HUES6 (cell line): ENCODE results near the gene PDGFD.

Experiments
- H3K27ac ChIP-seq: 2 replicates; pipeline ENCODE4 v1.7.0; 2013; ENCODE audit warnings: low read depth, mild to moderate bottlenecking, low read length, inconsistent platforms
- H3K27me3 ChIP-seq: 2 replicates; pipeline ENCODE4 v1.6.1; 2013; ENCODE audit warnings: low read length; ENCODE audit not compliant: control insufficient read depth, insufficient read depth
- H3K36me3 ChIP-seq: 2 replicates; pipeline ENCODE4 v1.6.1; 2013; ENCODE audit warnings: low read length; ENCODE audit not compliant: control insufficient read depth, insufficient read depth
- H3K4me1 ChIP-seq: 2 replicates; pipeline ENCODE4 v1.6.1; 2013; ENCODE audit warnings: low read length; ENCODE audit not compliant: control insufficient read depth, insufficient read depth
- H3K4me3 ChIP-seq: 2 replicates; pipeline ENCODE4 v1.5.1; 2013; ENCODE audit warnings: low read depth, low read length
- H3K9ac ChIP-seq: one replicate; pipeline ENCODE4 v1.6.1; 2013; ENCODE audit warnings: mild to moderate bottlenecking, low read length
- H3K9me3 ChIP-seq: 2 replicates; pipeline ENCODE4 v1.6.1; 2013; ENCODE audit warnings: low read depth, low read length; ENCODE audit not compliant: control insufficient read depth, insufficient read depth

The PDGFD gene

GRCh38 chr11:103920449-103920848, 243.5 kb downstream of the PDGFD start:
- Histone ChIP-seq H3K9me3 (no peaks in the 10 kb centered on the region), H3K4me1 (peaks cover 13% of the 10 kb centered on the region), H3K27ac (no peak overlapping the region), H3K9ac (no peak overlapping the region), H3K36me3 (no peaks in the 10 kb centered on the region), H3K4me3 (no peak overlapping the region), H3K27me3 (no peaks in the 10 kb centered on the region)

- Histone ChIP-seq H3K9me3 (peaks cover 5% of the 10 kb centered on the region; the same call in 1 of the 2 replicates), H3K36me3 (no peaks in the 10 kb centered on the region), H3K27me3 (no peaks in the 10 kb centered on the region)
Measured at GRCh38 chr11:103910721-103911120, 253.2 kb downstream of the PDGFD start.

GRCh38 chr11:103907548-103908455, 256.1 kb downstream of the PDGFD start:
- H3K27me3 ChIP-seq: no peaks in the 10 kb centered on the region
- no peaks in the 10 kb centered on the region for H3K36me3 ChIP-seq
- H3K4me1 ChIP-seq: peaks cover 2% of the 10 kb centered on the region; the same call in 1 of the 2 replicates
- H3K9me3 ChIP-seq: no peaks in the 10 kb centered on the region
- no peak overlapping the region for H3K9ac ChIP-seq
- H3K27ac ChIP-seq: no peak overlapping the region
- no peak overlapping the region for H3K4me3 ChIP-seq

More at GRCh38 chr11:103910721-103911120, 253.2 kb downstream of the PDGFD start:
- Histone ChIP-seq H3K27ac (no peak overlapping the region), H3K4me1 (peaks cover 2% of the 10 kb centered on the region; the same call in 1 of the 2 replicates), H3K4me3 (no peak overlapping the region), H3K9ac (no peak overlapping the region)

- no peaks in the 10 kb centered on the region for H3K36me3 ChIP-seq
- peaks cover 2% of the 10 kb centered on the region; the same call in 1 of the 2 replicates for H3K4me1 ChIP-seq
- no peak overlapping the region for H3K27ac ChIP-seq
- H3K9me3 ChIP-seq: no peaks in the 10 kb centered on the region
- no peak overlapping the region for H3K9ac ChIP-seq
- H3K4me3 ChIP-seq: no peak overlapping the region
- H3K27me3 ChIP-seq: no peaks in the 10 kb centered on the region
Measured at GRCh38 chr11:103907136-103907535, 256.8 kb downstream of the PDGFD start.

GRCh38 chr11:103906291-103906867, 257.6 kb downstream of the PDGFD start:
- Histone ChIP-seq H3K27me3 (no peaks in the 10 kb centered on the region), H3K9ac (no peak overlapping the region), H3K9me3 (no peaks in the 10 kb centered on the region), H3K4me1 (peaks cover 2% of the 10 kb centered on the region; the same call in 1 of the 2 replicates), H3K4me3 (no peak overlapping the region), H3K27ac (no peak overlapping the region), H3K36me3 (no peaks in the 10 kb centered on the region)

GRCh38 chr11:103904324-103904667, 259.7 kb downstream of the PDGFD start:
- no peak overlapping the region for H3K4me3 ChIP-seq
- no peak overlapping the region for H3K9ac ChIP-seq
- no peak overlapping the region for H3K27ac ChIP-seq
- no peaks in the 10 kb centered on the region for H3K9me3 ChIP-seq
- H3K4me1 ChIP-seq: no peaks in the 10 kb centered on the region
- H3K36me3 ChIP-seq: no peaks in the 10 kb centered on the region
- no peaks in the 10 kb centered on the region for H3K27me3 ChIP-seq

GRCh38 chr11:103903621-103904323, 260.2 kb downstream of the PDGFD start:
- Histone ChIP-seq H3K4me3 (no peak overlapping the region), H3K9me3 (no peaks in the 10 kb centered on the region), H3K9ac (no peak overlapping the region), H3K27me3 (no peaks in the 10 kb centered on the region), H3K27ac (no peak overlapping the region), H3K4me1 (no peaks in the 10 kb centered on the region), H3K36me3 (no peaks in the 10 kb centered on the region)

GRCh38 chr11:103902994-103903393, 261.0 kb downstream of the PDGFD start:
- H3K27ac ChIP-seq: no peak overlapping the region
- H3K27me3 ChIP-seq: no peaks in the 10 kb centered on the region
- H3K4me3 ChIP-seq: no peak overlapping the region
- no peaks in the 10 kb centered on the region for H3K36me3 ChIP-seq
- H3K4me1 ChIP-seq: no peaks in the 10 kb centered on the region
- no peak overlapping the region for H3K9ac ChIP-seq
- no peaks in the 10 kb centered on the region for H3K9me3 ChIP-seq

GRCh38 chr11:103901656-103902055, 262.3 kb downstream of the PDGFD start:
- Histone ChIP-seq H3K9ac (no peak overlapping the region), H3K27me3 (no peaks in the 10 kb centered on the region), H3K4me1 (no peaks in the 10 kb centered on the region), H3K4me3 (no peak overlapping the region), H3K27ac (no peak overlapping the region), H3K36me3 (no peaks in the 10 kb centered on the region), H3K9me3 (no peaks in the 10 kb centered on the region)

GRCh38 chr11:103898577-103899336, 265.2 kb downstream of the PDGFD start:
- Histone ChIP-seq H3K27me3 (no peaks in the 10 kb centered on the region), H3K27ac (no peak overlapping the region), H3K36me3 (no peaks in the 10 kb centered on the region), H3K9me3 (no peaks in the 10 kb centered on the region), H3K4me3 (no peak overlapping the region), H3K4me1 (no peaks in the 10 kb centered on the region), H3K9ac (no peak overlapping the region)
